Measurements from ENCODE around the gene SORCS2. TPM values are rescaled to one million over a fixed set of nuclear protein-coding genes. Genes with fewer than 3 reads are reported as not detected.

Gene SORCS2
- total RNA-seq, 1 donor from 2014 or later: 3.0 TPM

DNA sequence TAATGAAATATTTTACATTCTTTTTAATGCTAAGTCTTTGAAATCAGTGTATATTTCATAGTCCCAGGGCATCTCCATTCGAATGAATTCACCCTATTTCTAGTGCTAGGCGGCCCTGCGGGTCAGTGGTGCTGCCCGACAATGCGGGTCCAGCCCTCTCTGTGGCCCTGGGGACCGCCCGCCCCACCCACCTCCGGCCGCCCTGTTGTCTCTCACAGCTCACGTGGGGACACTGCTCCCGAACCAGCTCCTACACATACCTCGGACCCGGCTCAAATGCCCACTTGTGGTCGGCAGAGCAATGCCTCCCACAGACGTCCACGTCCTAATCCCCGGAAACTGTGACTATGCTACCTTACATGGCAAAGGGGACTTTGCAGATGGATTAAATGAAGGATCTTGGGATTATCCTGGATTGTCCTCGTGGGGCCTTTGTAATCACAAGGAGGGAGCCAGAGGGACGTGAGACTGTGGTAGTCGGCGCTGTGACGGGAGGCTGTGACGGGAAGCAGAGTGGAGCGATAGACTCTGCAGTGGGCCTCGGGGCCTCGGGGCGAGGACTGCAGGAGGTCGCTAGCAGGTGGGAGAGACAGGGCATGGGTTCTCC is 334.7 kb downstream of the SORCS2 start:
- Mint-ChIP-seq H3K36me3 (ENCODE audit: unreplicated experiment) (no peaks in the 10 kb centered on the region), H3K4me3 (ENCODE audit: unreplicated experiment) (no peak overlapping the region), H3K27me3 (ENCODE audit: unreplicated experiment) (peaks cover 11% of the 10 kb centered on the region), H3K27ac (ENCODE audit: unreplicated experiment) (no peak overlapping the region), H3K9me3 (ENCODE audit: unreplicated experiment) (no peaks in the 10 kb centered on the region), H3K4me1 (ENCODE audit: unreplicated experiment) (no peaks in the 10 kb centered on the region)
- TF ChIP-seq, protein P1, sequence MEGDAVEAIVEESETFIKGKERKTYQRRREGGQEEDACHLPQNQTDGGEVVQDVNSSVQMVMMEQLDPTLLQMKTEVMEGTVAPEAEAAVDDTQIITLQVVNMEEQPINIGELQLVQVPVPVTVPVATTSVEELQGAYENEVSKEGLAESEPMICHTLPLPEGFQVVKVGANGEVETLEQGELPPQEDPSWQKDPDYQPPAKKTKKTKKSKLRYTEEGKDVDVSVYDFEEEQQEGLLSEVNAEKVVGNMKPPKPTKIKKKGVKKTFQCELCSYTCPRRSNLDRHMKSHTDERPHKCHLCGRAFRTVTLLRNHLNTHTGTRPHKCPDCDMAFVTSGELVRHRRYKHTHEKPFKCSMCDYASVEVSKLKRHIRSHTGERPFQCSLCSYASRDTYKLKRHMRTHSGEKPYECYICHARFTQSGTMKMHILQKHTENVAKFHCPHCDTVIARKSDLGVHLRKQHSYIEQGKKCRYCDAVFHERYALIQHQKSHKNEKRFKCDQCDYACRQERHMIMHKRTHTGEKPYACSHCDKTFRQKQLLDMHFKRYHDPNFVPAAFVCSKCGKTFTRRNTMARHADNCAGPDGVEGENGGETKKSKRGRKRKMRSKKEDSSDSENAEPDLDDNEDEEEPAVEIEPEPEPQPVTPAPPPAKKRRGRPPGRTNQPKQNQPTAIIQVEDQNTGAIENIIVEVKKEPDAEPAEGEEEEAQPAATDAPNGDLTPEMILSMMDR (IDR thresholded peaks at IDR 0.05): no peak
- no peak for DNase-seq (ENCODE audit: extremely low spot score, unreplicated experiment)

DNA sequence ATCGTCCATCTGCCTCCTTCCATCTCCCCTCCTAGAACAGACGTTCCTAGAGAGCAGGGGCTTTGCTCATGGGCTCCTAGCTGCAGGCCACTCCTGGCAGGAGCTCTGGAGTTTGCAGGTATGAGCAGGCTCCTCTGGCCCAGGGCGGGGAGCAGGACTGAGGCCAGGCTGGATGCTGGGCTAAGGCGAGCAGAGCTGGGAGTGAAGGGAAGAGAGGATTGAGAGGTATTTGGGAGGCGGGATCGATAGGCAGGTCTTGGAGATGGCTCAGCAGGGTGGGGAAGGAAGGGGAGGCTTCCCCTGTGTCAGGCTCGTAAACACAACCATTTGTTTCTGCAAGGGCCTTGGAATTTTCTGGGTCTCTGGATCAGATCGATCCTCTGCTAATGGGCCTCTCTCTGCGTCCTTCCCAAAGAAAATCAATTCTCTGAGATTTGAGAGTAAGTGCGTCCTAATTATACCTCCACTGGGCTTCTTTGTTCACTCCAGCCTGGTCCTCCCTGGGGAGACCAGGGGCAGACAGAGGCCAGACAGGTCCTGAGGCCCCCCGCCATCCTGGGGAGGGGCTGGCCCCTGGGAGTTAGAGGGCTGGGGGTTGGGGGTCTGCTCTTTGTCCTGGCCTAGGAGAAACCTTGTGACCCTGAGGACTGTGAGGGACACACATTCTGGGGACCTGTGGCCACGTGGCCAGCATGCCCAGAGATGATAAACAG is 337.2 kb downstream of the SORCS2 start:
- TF ChIP-seq, protein P1 (IDR thresholded peaks at IDR 0.05): no peak
- DNase-seq (ENCODE audit: extremely low spot score, unreplicated experiment): no peak
- no peak overlapping the region for H3K27ac Mint-ChIP-seq (ENCODE audit: unreplicated experiment)
- H3K4me1 Mint-ChIP-seq (ENCODE audit: unreplicated experiment): no peaks in the 10 kb centered on the region
- H3K27me3 Mint-ChIP-seq (ENCODE audit: unreplicated experiment): peaks cover 7% of the 10 kb centered on the region
- H3K36me3 Mint-ChIP-seq (ENCODE audit: unreplicated experiment): no peaks in the 10 kb centered on the region
- no peak overlapping the region for H3K4me3 Mint-ChIP-seq (ENCODE audit: unreplicated experiment)
- no peaks in the 10 kb centered on the region for H3K9me3 Mint-ChIP-seq (ENCODE audit: unreplicated experiment)

DNA sequence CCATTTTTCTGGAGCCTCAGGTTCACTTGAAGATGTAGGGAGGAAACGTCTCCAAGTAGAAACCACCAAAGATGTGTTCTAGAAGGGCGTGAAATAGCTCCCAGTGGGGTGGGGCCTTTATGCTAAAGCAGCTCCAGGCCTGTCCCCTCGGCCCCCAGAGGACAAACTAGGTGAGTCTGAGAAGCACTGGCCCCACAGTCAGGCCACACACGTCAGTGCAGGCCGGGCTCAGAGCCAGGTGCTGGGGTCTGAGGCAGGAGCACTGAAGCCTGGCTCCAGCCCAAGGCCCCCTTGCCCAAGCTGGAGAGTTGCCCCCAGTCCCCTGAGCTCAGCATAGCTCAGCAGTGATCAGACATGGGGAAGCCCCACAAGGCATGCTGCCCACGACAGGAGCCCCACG is 337.7 kb downstream of the SORCS2 start:
- Mint-ChIP-seq H3K4me3 (ENCODE audit: unreplicated experiment) (no peak overlapping the region), H3K36me3 (ENCODE audit: unreplicated experiment) (no peaks in the 10 kb centered on the region), H3K4me1 (ENCODE audit: unreplicated experiment) (no peaks in the 10 kb centered on the region), H3K9me3 (ENCODE audit: unreplicated experiment) (no peaks in the 10 kb centered on the region), H3K27me3 (ENCODE audit: unreplicated experiment) (peaks cover 7% of the 10 kb centered on the region), H3K27ac (ENCODE audit: unreplicated experiment) (no peak overlapping the region)
- DNase-seq (ENCODE audit: extremely low spot score, unreplicated experiment): no peak
- TF ChIP-seq, protein P1 (IDR thresholded peaks at IDR 0.05): no peak

DNA sequence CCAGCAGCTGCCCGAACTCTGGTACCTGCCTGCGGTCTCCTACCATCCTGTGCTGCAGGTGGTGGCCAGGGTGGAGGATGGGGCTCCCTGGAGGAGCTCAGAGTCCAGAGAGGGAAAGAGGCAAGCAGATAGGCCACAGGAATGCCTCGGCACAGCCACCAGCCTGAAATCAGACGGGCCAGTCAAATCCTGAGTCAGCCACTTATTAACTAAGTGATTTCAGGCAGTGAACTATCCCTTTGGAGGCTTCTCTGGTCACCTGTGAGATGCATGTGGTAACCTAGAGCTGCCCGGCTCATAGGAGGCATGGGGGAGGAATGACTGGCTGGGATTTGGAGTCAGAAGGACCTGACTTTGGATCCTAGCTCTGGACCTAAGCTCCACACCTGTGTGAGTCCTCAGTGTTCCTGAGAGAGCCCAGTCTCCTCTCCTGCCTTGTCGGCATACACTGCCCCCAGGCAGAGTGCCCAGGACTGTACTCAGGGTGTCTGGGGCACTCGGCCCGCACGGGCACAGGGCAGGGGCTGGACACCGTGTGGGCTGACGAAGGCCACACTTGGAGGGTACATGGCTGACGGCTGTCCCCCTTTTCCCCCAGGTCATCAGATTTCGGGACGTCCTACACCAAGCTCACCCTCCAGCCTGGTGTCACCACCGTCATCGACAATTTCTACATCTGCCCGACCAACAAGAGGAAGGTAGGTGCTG is 338.7 kb downstream of the SORCS2 start:
- Mint-ChIP-seq H3K9me3 (ENCODE audit: unreplicated experiment) (no peaks in the 10 kb centered on the region), H3K27me3 (ENCODE audit: unreplicated experiment) (peaks cover 7% of the 10 kb centered on the region), H3K36me3 (ENCODE audit: unreplicated experiment) (no peaks in the 10 kb centered on the region), H3K27ac (ENCODE audit: unreplicated experiment) (no peak overlapping the region), H3K4me1 (ENCODE audit: unreplicated experiment) (no peaks in the 10 kb centered on the region), H3K4me3 (ENCODE audit: unreplicated experiment) (no peak overlapping the region)
- TF ChIP-seq, protein P1 (IDR thresholded peaks at IDR 0.05): no peak
- DNase-seq (ENCODE audit: extremely low spot score, unreplicated experiment): no peak

DNA sequence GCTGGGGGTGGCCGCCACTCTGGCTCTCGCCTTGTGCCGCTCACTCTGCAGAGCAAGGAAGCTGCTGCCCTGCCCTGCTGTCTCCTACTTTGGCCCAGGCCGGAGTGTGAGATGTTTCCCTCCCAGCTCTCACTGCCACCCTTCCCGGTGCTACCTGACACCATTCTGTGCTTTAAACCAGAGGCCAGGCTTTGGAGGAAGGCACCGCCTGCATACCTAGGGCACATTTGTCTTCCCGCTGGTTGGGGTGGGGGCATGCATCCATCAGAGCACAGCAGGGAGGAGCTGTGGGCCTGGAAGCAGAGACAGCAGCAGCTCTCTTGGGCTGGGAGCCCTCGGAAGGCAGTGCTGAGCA is 339.3 kb downstream of the SORCS2 start:
- TF ChIP-seq, protein P1 (IDR thresholded peaks at IDR 0.05): no peak
- DNase-seq (ENCODE audit: extremely low spot score, unreplicated experiment): no peak
- Mint-ChIP-seq H3K36me3 (ENCODE audit: unreplicated experiment) (no peaks in the 10 kb centered on the region), H3K4me3 (ENCODE audit: unreplicated experiment) (no peak overlapping the region), H3K27me3 (ENCODE audit: unreplicated experiment) (peaks cover 7% of the 10 kb centered on the region), H3K9me3 (ENCODE audit: unreplicated experiment) (no peaks in the 10 kb centered on the region), H3K4me1 (ENCODE audit: unreplicated experiment) (no peaks in the 10 kb centered on the region), H3K27ac (ENCODE audit: unreplicated experiment) (no peak overlapping the region)
